Erythroblast (primary cell): Measurements from ENCODE around the gene OMP.

Experiments
- DNase-seq, 2 experiments: peaks; one replicate each; lab custom pipeline; 2025; lab: John Stamatoyannopoulos, UW
- GATA1 ChIP-seq: IDR thresholded peaks from 2 replicates; pipeline ENCODE4 v1.6.1; 2011; ENCODE audit warnings: low read depth, mild to moderate bottlenecking, control low read depth, low read length, moderate library complexity
- POLR2A ChIP-seq: IDR thresholded peaks from 2 replicates; pipeline ENCODE4 v1.6.1; 2011; ENCODE audit warnings: mild to moderate bottlenecking, low read length

Gene OMP

DNA sequence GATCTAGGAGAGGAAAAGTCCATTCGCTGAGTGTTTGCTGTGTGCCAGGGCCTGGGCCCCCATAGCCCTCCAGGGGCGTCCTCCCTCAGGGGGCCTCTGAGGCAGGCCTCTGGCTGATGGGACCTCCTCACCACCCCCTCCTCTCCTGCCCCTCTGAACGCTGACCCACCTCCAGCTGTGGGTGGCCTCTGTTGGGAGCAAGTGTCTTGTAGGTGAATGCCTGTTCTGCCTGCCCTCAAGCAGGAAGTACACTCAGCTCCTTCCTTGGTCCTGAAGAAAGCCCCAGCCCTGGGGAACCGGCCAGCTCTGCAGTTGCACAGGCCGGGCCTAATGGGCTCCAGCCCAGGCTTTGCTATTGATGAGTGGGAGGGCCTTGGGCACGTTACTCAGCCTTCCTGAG is 28.9 kb downstream of the OMP start:
- no peak for DNase-seq
- TF ChIP-seq POLR2A (no peak), GATA1 (no peak)

DNA sequence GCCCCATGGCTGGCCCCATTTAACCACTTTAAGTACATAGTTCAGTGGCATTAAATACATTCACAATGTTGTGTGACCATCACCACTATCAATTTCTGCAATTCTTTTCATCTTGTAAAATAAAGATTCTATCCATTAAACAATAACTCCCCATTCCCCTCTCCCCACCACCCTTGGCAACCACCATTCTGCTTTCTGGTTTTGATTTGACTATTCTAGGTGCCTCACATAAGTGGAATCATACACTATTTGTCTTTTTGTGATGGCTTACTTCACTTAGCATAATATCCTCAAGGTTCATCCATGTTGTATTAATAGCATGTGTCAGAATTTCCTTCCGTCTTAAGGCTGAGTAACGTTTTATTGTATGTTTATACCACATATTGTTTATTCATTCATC is 32.4 kb downstream of the OMP start:
- DNase-seq = no peak

DNA sequence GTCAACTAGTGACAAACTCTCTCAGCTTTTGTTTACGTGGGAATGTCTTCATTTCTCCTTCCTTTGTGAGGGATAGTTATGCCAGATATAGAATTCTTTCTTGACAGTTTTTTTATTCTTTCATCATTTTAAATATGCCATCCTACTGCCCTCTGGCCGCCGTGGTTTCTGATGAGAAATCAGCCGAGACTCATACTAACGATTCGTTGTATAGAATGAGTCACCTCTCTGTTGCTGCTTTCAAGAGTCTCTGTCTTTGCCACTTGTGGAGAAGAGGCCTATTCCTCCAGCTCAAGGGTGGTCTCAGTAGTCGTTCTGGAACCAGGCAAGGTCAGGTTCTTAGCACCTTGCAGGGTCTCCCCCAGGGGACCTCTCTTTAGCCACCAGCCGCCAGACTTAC is 33.4 kb downstream of the OMP start:
- TF ChIP-seq POLR2A = no peak
- no peak for TF ChIP-seq GATA1
- no peak for DNase-seq

More for the DNA sequence above, 32.4 kb downstream of the OMP start:
- TF ChIP-seq POLR2A (no peak), GATA1 (no peak)

DNA sequence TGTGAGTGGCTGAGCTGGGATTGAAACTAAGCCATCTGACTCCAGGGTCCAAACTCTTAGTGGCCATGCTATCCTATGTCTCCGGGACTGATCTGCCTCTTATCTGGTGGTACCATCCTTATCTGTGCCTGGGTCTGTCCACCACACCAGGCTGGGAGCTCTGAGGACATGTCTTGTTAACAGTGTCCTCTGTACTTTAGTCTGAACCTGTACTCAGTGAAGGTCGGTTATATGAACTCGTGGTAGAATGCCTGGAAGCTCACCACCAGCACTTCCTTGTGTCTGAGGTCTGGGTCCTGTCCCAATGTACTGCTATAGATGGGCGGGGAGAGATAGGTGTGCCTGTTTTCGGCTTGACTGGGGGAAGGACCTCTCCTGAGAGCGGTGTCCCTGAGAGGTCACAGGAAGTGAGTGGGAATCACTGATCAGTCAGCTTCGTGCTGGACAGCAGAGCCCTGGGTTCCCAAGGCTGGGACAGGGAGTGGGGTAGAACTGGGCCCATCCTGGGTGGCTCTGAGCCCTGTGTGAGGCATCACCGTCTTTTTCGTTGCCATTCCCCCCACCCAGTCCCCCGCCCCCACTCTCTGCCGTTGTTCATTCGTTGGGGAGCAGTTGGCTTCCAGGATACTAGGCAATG is 34.3 kb downstream of the OMP start:
- TF ChIP-seq POLR2A (no peak), GATA1 (no peak)
- DNase-seq = peak in 1 of 2 experiments; percentile 11

DNA sequence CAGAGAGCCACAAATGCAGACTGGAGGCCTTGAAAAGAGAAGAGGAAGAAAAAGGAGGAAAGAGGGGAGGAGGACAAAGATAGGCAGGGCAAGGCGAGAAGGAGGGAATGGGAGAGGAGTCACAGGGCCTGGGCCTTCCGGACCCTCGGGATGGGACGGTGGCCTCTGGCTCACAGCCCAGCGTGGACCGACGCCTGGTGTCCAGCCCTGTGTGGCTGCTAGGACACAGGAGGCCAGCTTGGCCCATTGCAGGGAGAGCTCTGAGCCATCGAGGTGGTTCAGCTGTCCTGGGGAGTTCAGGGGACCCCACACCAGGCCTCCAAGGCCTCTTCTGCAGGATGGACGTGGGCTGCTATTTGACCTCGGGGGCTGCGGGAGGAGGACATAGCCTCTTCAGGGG is 34.8 kb downstream of the OMP start:
- DNase-seq = no peak
- TF ChIP-seq POLR2A = no peak
- TF ChIP-seq GATA1 = no peak

DNA sequence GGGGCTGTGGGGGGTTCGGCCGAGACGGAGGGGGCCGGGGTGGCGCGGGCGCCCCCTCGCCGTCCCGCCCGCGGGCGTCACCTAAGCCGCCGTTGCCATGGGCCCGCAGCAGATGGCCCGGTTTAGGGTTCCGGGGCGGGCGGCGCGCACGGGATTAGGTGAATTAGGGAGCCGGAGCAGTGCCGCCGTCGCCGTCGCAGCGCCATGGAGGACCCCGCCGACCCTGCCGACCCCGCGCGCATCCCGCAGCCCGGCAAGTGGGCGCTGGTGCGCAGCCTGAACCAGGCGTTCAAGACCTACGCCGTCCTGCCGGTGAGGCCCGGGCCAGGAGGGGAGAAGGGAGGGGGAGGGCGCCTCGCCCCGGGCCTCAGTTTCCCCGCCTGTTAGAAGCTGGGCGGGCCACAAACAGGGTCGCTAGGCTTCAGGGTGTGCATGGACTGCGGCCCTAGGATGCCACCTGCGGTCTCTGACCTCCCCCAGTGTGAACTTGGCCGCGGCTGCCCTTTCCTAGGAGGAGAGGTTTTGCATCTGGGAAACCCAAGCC is 35.5 kb downstream of the OMP start:
- TF ChIP-seq POLR2A = no peak
- TF ChIP-seq GATA1 = no peak

DNA sequence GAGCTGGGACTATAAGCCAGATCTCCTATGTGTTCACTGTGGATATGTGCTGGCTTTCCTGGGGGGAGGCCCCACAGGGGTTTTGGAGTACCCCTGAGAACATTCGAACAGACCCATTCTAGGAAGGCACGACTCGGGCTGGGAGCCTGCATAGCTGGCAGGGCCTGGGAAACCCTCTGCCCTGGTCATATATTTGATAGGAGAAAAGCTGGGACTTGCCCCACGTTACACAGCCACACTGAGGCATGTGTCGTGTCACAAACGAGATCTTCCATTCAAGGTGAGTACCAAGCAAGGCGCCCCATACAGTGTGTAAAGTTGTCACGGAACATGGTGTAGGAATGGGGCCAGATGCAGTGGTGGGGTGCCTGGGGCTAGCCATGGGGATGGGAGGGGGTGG is 36.6 kb downstream of the OMP start:
- no peak for TF ChIP-seq GATA1
- no peak for DNase-seq

More for the DNA sequence above, 35.5 kb downstream of the OMP start:
- DNase-seq = no peak

DNA sequence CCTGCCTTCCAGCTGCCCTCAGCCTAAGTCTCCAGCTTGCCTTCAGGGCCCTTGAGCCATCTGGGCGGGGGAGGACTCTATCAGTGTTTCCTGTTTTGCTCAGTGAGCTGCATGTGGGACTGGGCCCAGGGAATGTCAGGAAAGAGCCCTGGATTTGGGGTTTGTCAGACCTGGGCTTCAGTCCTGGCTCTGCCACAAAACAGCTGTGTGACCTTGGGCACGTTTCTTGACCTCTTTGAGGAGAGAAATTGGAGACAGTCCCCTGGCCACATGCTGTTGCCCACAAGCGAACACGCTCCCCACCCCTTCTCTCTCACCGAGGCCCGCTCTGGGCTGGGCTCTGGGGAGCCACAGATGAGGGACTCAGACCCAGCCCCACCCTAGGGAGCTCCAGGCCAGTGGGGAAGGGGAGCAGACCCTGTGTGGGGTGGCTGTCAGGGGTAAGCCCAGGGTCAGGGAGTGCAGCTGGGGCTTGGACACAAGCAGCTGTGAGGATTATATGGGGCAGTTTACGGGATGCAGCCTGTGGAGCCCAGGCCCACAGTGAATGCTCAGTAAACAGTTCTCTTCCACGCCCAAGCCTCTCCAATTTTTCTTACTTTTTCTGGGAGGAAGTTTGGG is 37.7 kb downstream of the OMP start:
- DNase-seq = no peak

DNA sequence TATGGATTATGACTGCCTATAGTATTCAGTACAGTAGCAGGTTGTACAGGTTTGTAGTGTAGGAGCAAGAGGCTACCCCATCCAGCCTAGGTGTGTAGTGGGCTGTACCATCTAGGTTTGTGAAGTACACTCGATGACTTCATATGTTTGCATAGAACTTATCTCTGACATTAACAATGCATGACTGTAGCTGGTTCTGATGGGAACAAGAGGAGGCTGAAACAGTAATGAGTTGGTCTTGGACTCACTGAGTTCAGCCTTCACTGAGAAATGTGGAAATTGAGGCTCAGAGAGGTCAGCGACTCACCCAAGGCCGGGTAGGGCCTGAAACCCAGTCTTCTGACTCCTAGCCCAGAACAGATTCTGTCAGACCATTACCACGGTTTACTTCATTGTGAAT is 38.4 kb downstream of the OMP start:
- DNase-seq = no peak
- no peak for TF ChIP-seq GATA1
- TF ChIP-seq POLR2A = no peak

More for the DNA sequence above, 37.7 kb downstream of the OMP start:
- no peak for TF ChIP-seq GATA1
- no peak for TF ChIP-seq POLR2A

DNA sequence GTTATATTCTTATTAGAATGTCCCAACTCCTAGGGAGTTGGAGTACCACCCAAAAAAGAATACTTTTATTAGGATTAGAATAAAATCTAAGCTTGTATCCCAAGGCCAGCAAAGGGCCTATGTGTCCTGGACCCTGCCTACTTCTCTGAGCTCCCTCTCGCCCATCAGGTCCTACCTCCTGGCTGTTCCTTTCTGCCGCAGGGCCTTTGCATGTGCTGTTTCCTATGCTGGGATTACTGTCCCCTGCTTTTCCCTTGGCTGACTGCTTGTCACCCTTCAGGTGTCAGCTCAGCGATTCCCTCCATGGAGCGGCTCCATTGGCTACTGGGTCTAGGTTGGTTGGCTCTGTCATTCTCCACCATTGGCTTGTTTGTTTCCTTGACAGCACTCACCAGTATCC is 38.8 kb downstream of the OMP start:
- no peak for DNase-seq
- TF ChIP-seq POLR2A (no peak), GATA1 (no peak)

DNA sequence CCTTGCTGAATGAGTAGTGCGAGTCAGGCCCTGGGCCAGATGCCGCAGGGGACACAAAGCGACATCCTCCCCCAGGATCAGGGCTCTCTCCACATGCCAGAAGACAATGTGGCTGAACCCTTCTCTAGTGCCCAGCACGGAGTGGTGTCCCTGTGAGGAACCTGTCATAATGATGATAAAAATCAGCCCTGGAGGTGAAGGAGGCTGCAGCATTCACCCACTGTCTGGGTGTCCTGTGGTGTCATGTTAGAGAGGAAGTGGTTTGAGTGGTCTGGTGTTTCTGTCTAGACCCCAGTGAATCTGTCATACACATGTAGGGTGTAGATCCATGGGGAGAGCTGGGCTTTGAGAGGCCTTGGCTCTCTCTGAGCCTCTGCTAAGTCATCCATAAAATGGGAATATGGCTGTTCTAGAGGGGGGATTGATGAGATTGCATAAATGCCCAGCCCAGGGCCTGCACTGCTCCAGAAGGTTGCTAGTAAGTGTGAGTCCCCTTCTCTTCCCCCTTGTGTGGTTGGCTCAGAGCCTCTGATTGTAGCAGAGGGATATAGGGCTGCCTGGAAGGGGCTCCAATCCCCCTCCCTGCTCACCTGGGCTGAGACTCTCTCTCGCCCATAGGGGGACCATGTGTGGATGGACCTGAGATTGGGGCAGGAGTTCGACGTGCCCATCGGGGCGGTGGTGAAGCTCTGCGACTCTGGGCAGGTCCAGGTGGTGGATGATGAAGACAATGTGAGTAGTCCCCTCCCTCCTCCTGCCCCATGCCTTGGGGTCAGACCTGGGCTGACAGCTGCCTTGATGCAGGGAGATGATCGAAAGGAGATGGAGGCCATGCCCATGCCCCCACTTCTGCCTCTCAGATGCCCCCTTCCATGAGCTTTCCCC is 39.7 kb downstream of the OMP start:
- TF ChIP-seq POLR2A = no peak
- DNase-seq = no peak

DNA sequence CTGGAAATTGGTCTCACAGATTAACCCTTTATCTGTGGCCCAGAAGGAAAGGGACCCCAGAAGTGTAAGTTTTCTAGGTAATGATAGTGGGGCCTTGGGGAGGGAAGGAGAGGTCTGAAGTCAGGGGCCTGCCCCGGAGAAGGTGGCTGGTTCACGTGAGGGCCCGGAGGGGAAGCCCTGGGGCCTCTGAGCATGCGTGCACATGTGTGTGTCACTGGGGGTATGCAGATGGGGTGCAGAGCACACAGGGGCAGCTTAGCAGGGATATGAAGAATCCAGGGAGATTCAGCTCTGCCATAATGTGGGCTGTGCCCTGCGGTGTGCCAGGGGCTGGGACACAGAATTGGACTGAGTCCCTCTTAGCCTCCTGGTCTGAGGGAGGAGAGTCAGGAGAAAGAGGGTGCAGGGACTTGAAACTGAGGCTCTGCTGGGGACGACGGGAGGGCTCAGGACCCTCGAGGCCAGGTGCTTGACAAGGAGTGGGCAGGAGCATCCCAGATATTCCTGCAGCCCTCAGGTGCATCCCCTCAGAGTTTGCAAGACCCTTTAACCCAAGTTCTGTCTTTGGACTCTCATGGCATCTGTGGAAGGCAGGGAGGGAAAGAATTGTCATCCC is 40.9 kb downstream of the OMP start:
- TF ChIP-seq GATA1 (no peak), POLR2A (no peak)
- DNase-seq = no peak

DNA sequence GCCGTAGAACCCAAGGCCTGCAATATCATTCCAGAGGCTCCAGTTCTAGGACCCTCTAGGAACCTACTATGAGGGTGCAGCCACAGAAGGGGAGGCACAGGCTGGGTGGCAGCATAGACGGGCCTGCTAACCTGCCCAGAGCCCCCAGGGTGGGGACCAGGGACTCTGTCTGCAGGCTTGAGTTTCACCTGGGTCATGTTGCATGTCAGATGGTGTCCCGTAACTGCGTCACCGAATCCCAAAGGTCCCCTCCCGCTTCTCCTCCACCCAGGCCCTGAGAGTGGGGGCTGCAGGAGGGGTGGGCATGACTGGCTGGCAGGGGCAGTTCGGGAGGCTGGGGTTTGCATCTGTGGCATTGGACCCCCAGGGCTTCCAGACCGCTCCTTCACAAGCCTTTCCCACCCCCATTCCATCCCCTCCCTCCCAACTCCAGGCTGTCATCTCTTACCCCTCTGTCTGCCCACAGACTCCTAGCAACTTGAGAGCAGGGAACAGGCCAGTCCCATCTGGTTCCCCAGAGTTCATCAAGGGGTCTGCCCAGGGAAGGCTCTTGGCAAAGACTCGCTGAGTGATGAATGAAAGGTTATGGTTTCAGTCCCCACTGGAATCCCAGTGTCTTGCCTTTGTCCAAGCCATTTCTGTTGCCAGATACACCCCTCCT is 41.7 kb downstream of the OMP start:
- TF ChIP-seq POLR2A = no peak
- TF ChIP-seq GATA1 = no peak
- no peak for DNase-seq

DNA sequence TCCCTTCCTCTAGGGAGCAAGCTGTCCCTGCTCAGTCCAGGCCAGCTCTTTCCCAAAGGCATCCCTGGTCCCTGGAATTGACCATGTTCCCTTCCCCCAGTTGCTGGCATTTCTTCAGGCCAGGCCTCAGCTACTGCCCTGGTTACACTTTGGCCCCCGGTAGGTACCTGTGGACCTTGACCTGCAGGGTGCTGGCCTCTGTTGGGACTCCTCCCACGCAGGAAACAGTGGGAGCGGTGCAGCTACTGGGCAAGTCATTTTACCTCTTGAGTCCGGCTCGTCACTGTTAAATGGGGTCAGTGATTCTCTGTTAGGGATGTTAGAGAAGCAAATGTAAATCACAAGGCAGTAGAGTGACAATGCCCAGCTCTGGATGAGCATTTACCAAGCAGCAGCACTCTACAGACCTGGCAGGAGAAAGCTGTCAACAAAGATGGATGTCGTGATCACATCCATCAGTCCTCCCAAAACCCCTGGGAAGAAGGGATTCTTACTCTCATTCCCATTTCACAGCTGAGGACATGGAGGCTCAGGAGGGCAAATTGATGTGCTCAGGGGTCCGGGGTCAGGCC is 42.3 kb downstream of the OMP start:
- no peak for DNase-seq
- TF ChIP-seq GATA1 = no peak
- no peak for TF ChIP-seq POLR2A
